Muscle layer of colon (tissue), 2 donors: ENCODE results near the gene DIABLO.
"Not testable (repeated sequence)": the region's sequence is repeated elsewhere in the genome, so short reads cannot be mapped to it uniquely, and the experiment has no call there.

Experiments
- H3K27ac ChIP-seq: one replicate; pipeline ENCODE4 v1.7.0; 2013; ENCODE audit warnings: low read depth, mild to moderate bottlenecking, low read length, moderate library complexity
- H3K27me3 ChIP-seq, 2 donors: one replicate each; pipeline ENCODE4 v1.7.0; 2013; ENCODE audit warnings: low read length in 2 of 2, mild to moderate bottlenecking in 2 of 2; ENCODE audit not compliant: insufficient read depth in 2 of 2, control insufficient read depth in 1 of 2
- H3K36me3 ChIP-seq: one replicate; pipeline ENCODE4 v1.7.0; 2013; ENCODE audit warnings: mild to moderate bottlenecking, low read length; ENCODE audit not compliant: insufficient read depth
- H3K4me1 ChIP-seq: one replicate; pipeline ENCODE4 v1.7.0; 2013; ENCODE audit warnings: mild to moderate bottlenecking, low read length; ENCODE audit not compliant: insufficient read depth
- H3K4me3 ChIP-seq, 2 donors: one replicate each; pipeline ENCODE4 v1.7.0; 2013; ENCODE audit warnings: low read length in 2 of 2, low read depth in 1 of 2, mild to moderate bottlenecking in 1 of 2, moderate library complexity in 1 of 2
- H3K9ac ChIP-seq: one replicate; pipeline ENCODE4 v1.7.0; 2013; ENCODE audit warnings: low read length
- H3K9me3 ChIP-seq: one replicate; pipeline ENCODE4 v1.7.0; 2013; ENCODE audit warnings: mild to moderate bottlenecking, low read length
- donor health status: abdominal sarcoma.
- donor health status: Adenocarcinoma of cecum.

DIABLO gene

GRCh38 chr12:122225683-122226365, at the start of gene DIABLO:
TSS of gene DIABLO (minus strand) at chr12:122226052. CDS start at chr12:122226014, 38 bp downstream.
- Histone ChIP-seq H3K9ac (peak within 1 kb of the TSS; percentile 82), H3K27me3 (no peaks in the 10 kb centered on the region), H3K27ac (peak within 1 kb of the TSS; percentile 91), H3K9me3 (no peaks in the 10 kb centered on the region), H3K36me3 (peaks cover 34% of the 10 kb centered on the region), H3K4me1 (peaks cover 19% of the 10 kb centered on the region), H3K4me3 (peak within 1 kb of the TSS; percentile 79 to 97)

GRCh38 chr12:122275459-122275858, 49.6 kb upstream of the DIABLO start:
- Histone ChIP-seq H3K27ac (no peak overlapping the region), H3K9me3 (no peaks in the 10 kb centered on the region), H3K27me3 (no peaks in the 10 kb centered on the region), H3K4me3 (no peak overlapping the region), H3K9ac (no peak overlapping the region), H3K36me3 (peaks cover 55% of the 10 kb centered on the region), H3K4me1 (no peaks in the 10 kb centered on the region)

GRCh38 chr12:122266230-122266901, 40.5 kb upstream of the DIABLO start, which contains the start of gene VPS33A:
TSS of gene VPS33A (minus strand) at chr12:122266494. CDS start at chr12:122266408, 86 bp downstream.
- Histone ChIP-seq H3K4me3 (peak within 1 kb of the TSS; percentile 78 to 83), H3K9ac (peak within 1 kb of the TSS; percentile 78)

GRCh38 chr12:122265886-122266229, 40.0 kb upstream of the DIABLO start:
- Histone ChIP-seq H3K9ac (peak overlapping the region; percentile 78), H3K4me1 (peaks cover 4% of the 10 kb centered on the region), H3K36me3 (peaks cover 19% of the 10 kb centered on the region), H3K4me3 (peak overlapping the region; percentile 78 to 83), H3K27ac (peak overlapping the region; percentile 92), H3K27me3 (no peaks in the 10 kb centered on the region), H3K9me3 (no peaks in the 10 kb centered on the region)

More at GRCh38 chr12:122266230-122266901, 40.5 kb upstream of the DIABLO start, which contains the start of gene VPS33A:
- Histone ChIP-seq H3K9me3 (no peaks in the 10 kb centered on the region), H3K27ac (peak within 1 kb of the TSS; percentile 92), H3K4me1 (peaks cover 4% of the 10 kb centered on the region), H3K27me3 (no peaks in the 10 kb centered on the region), H3K36me3 (peaks cover 14% of the 10 kb centered on the region)

GRCh38 chr12:122265476-122265875, 39.6 kb upstream of the DIABLO start:
- H3K36me3 ChIP-seq: peaks cover 22% of the 10 kb centered on the region
- peak overlapping the region; percentile 92 for H3K27ac ChIP-seq
- peaks cover 4% of the 10 kb centered on the region for H3K4me1 ChIP-seq
- H3K4me3 ChIP-seq: peak overlapping the region; percentile 78 to 83
- H3K9ac ChIP-seq: peak overlapping the region; percentile 78
- H3K27me3 ChIP-seq: no peaks in the 10 kb centered on the region
- no peaks in the 10 kb centered on the region for H3K9me3 ChIP-seq

GRCh38 chr12:122260735-122261134, 34.9 kb upstream of the DIABLO start:
- H3K4me1 ChIP-seq, H3K27me3 ChIP-seq, H3K27ac ChIP-seq, H3K9me3 ChIP-seq, H3K4me3 ChIP-seq, H3K9ac ChIP-seq: not testable (repeated sequence)
- peaks cover 29% of the 10 kb centered on the region for H3K36me3 ChIP-seq

- H3K4me1 ChIP-seq, H3K4me3 ChIP-seq, H3K9ac ChIP-seq, H3K27me3 ChIP-seq, H3K27ac ChIP-seq, H3K9me3 ChIP-seq: not testable (repeated sequence)
- peaks cover 29% of the 10 kb centered on the region for H3K36me3 ChIP-seq
These were observed 33.1 kb upstream of the DIABLO start for GRCh38 chr12:122258939-122259338.

GRCh38 chr12:122258462-122258861, 32.6 kb upstream of the DIABLO start:
- H3K4me1 ChIP-seq: not testable (repeated sequence)

GRCh38 chr12:122250536-122250935, 24.7 kb upstream of the DIABLO start:
- H3K27ac ChIP-seq: no peak overlapping the region
- H3K27me3 ChIP-seq: no peaks in the 10 kb centered on the region
- H3K4me1 ChIP-seq: no peaks in the 10 kb centered on the region
- H3K36me3 ChIP-seq: peaks cover 23% of the 10 kb centered on the region
- H3K9me3 ChIP-seq: no peaks in the 10 kb centered on the region
- H3K4me3 ChIP-seq: no peak overlapping the region
- no peak overlapping the region for H3K9ac ChIP-seq

More at GRCh38 chr12:122258462-122258861, 32.6 kb upstream of the DIABLO start:
- not testable (repeated sequence) for H3K27ac ChIP-seq, H3K27me3 ChIP-seq, H3K9ac ChIP-seq, H3K9me3 ChIP-seq, H3K4me3 ChIP-seq
- peaks cover 28% of the 10 kb centered on the region for H3K36me3 ChIP-seq

- H3K4me3 ChIP-seq: no peak overlapping the region
- no peaks in the 10 kb centered on the region for H3K4me1 ChIP-seq
- H3K9me3 ChIP-seq: no peaks in the 10 kb centered on the region
- peaks cover 23% of the 10 kb centered on the region for H3K36me3 ChIP-seq
- H3K27me3 ChIP-seq: no peaks in the 10 kb centered on the region
- H3K9ac ChIP-seq: no peak overlapping the region
- H3K27ac ChIP-seq: no peak overlapping the region
These were observed 24.2 kb upstream of the DIABLO start for GRCh38 chr12:122250047-122250446.

- Histone ChIP-seq H3K9me3 (no peaks in the 10 kb centered on the region), H3K36me3 (peaks cover 29% of the 10 kb centered on the region), H3K9ac (no peak overlapping the region), H3K4me1 (no peaks in the 10 kb centered on the region), H3K27ac (no peak overlapping the region), H3K27me3 (no peaks in the 10 kb centered on the region), H3K4me3 (no peak overlapping the region)
These were observed 19.7 kb upstream of the DIABLO start for GRCh38 chr12:122245553-122245952.
